ENCODE results near the gene NCDN. TPM values are rescaled to one million over a fixed set of nuclear protein-coding genes. Genes with fewer than 3 reads are reported as not detected.
A peak's percentile ranks its signal among the peaks of the same experiment; 100 is the strongest.
"Not testable (repeated sequence)": the region's sequence is repeated elsewhere in the genome, so short reads cannot be mapped to it uniquely, and the experiment has no call there.

The NCDN gene
- total RNA-seq, 1 experiment from 2014 or later: 50.9 TPM

DNA sequence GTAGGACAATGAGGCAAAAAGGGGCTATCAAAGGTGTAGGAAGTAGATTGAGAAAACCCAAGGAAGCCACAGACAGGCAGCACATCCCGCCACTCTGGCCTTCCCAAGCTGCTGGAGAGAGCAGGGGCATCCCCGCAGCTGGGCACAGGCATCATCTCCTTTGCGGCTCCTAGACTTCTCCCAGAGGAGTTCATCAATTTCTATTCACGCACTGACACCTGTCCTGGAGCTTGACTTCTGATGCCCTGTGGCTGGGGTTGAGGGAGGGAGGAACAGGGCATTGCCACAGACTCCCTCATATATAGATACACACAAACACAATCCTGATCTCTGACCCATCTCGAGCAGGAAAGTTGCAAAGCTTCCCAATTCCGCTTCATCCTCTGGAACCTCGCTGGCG is 13.7 kb downstream of the NCDN start:
- H3K4me3 ChIP-seq (ENCODE audit: insufficient read depth, low read depth, low read length): no peak overlapping the region
- peak; percentile 21 for DNase-seq
- 0 out of 2 replicates have a peak, but pooled peaks cover 1% of the 10 kb centered on the region for H3K36me3 ChIP-seq (replicated peaks; ENCODE audit: control insufficient read depth, insufficient read depth, low read length)
- H3K27me3 ChIP-seq (ENCODE audit: control insufficient read depth, insufficient read depth, low read length): peaks cover 63% of the 10 kb centered on the region

GRCh38 chr1:35572296-35572695 is 14.7 kb downstream of the NCDN start:
- H3K36me3 ChIP-seq (replicated peaks; ENCODE audit: control insufficient read depth, insufficient read depth, low read length): no peaks in the 10 kb centered on the region
- no peak overlapping the region for H3K4me3 ChIP-seq (ENCODE audit: insufficient read depth, low read depth, low read length)
- H3K27me3 ChIP-seq (ENCODE audit: control insufficient read depth, insufficient read depth, low read length): peaks cover 73% of the 10 kb centered on the region
- DNase-seq: peak; percentile 39

DNA sequence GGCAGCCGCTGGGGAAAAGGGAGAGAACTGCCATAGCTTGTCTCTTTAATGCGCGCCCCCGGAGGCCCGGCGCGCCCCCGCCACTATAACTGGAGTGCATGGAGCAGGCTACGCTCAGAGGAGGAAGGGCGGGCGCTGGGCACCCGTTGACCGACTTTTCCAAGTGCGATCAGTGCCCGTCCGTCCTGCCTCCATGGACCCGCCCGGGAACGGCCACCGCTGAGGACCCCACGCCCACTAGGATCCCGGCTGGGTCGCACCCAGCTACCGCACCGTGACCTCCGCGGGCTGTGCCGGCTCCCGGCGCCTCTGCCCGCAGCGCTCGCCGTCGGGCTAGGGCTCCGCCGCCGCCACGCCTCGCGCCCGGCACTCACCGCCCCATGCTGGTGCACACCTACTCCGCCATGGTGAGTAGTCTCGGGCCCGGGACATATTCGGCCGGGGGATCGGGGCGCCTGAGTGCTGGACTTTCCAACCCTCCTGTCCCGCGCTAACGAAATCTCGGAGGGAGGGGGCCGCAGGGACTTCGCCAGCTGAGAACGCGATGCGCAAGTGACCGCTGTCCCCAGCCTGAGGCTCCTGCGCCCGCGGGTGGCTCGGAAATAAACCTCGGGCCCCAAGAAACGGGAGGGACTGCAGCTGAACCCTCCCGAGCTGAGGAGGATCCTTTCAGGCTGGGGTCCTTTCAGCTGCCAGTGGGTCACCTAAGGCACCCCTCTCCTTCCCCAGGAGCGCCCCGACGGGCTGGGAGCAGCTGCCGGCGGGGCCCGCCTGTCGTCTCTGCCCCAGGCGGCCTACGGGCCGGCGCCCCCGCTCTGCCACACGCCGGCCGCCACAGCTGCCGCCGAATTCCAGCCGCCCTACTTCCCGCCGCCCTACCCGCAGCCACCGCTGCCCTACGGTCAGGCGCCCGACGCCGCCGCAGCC is 15.9 kb downstream of the NCDN start, which contains the start of gene TFAP2E:
Gene TFAP2E, plus strand, starts transcription at position 117 of the 927 bp plus-strand sequence. Its CDS starts 264 bp downstream, at position 381.
- Histone ChIP-seq H3K4me3 (ENCODE audit: insufficient read depth, low read depth, low read length) (peak within 1 kb of the TSS; percentile 70), H3K27me3 (ENCODE audit: control insufficient read depth, insufficient read depth, low read length) (peaks cover 85% of the 10 kb centered on the region), H3K36me3 (replicated peaks; ENCODE audit: control insufficient read depth, insufficient read depth, low read length) (no peaks in the 10 kb centered on the region)
- peak; percentile 90 for DNase-seq

DNA sequence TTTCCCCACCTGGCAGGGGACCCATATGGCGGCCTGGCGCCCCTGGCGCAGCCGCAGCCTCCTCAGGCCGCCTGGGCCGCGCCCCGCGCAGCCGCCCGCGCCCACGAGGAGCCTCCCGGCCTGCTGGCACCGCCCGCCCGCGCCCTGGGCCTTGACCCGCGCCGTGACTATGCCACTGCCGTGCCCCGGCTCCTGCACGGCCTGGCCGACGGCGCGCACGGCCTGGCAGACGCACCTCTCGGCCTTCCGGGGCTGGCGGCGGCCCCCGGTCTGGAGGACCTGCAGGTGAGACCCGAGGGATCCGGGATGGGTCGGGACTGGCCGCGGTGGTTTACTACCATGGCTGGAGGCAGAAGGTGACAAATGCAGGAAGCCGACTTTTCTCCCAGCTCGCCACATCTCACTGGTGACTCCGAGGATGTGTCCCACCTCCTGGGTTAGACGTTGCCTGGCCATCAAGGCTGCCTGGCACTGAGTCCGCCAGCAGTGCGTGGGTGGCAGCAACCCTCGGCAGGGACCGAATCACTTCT is 16.6 kb downstream of the NCDN start:
- Histone ChIP-seq H3K27me3 (ENCODE audit: control insufficient read depth, insufficient read depth, low read length) (peaks cover 86% of the 10 kb centered on the region), H3K36me3 (replicated peaks; ENCODE audit: control insufficient read depth, insufficient read depth, low read length) (no peaks in the 10 kb centered on the region), H3K4me3 (ENCODE audit: insufficient read depth, low read depth, low read length) (peak overlapping the region; percentile 70)
- peak; percentile 76 for DNase-seq

GRCh38 chr1:35574655-35575415 is 17.2 kb downstream of the NCDN start:
- no peaks in the 10 kb centered on the region for H3K36me3 ChIP-seq (replicated peaks; ENCODE audit: control insufficient read depth, insufficient read depth, low read length)
- peaks cover 84% of the 10 kb centered on the region for H3K27me3 ChIP-seq (ENCODE audit: control insufficient read depth, insufficient read depth, low read length)
- no peak overlapping the region; the same call in 1 of the 2 replicates for H3K4me3 ChIP-seq (ENCODE audit: insufficient read depth, low read depth, low read length)
- DNase-seq: peak; percentile 76

- Histone ChIP-seq H3K4me3 (ENCODE audit: insufficient read depth, low read depth, low read length) (no peak overlapping the region), H3K36me3 (replicated peaks; ENCODE audit: control insufficient read depth, insufficient read depth, low read length) (no peaks in the 10 kb centered on the region), H3K27me3 (ENCODE audit: control insufficient read depth, insufficient read depth, low read length) (peaks cover 80% of the 10 kb centered on the region)
- DNase-seq: no peak
These were observed 17.9 kb downstream of the NCDN start for GRCh38 chr1:35575416-35575958.

DNA sequence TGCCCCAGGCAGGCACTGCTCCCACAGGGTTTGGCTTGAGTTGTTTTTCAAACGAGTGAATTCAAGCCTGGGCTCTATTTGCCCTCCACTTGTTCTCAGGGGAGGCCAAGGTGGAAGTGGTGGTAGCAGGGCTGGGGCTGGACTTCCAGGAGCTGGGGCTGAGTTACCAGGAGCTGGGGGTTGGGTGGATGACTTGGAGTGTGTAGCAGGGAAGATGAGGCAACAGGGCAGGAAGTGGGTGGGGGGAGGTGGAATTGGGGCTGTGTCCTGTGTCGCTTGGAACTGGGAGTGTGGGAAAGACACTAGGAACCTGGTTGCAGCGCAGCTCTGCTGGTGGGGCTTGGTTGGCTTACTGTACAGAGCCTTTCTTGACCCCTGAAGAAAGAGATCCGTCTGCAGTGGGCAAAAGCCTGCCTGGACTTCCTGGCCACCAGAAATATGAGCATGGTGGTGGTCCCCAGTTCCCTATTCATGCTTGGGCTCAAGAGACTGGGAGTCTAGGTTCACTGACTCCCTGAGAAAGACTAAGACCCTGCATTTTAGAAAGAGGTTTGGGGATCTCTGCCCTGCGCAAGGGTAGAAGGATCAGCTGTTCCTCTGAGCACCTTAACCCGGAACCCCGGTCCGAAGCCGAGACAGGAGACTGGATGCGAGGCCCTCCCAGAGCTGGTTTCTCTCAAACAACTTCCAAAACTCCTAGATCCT is 18.6 kb downstream of the NCDN start:
- peak; percentile 67 for DNase-seq
- no peaks in the 10 kb centered on the region for H3K36me3 ChIP-seq (replicated peaks; ENCODE audit: control insufficient read depth, insufficient read depth, low read length)
- H3K4me3 ChIP-seq (ENCODE audit: insufficient read depth, low read depth, low read length): peak overlapping the region; percentile 66
- peaks cover 74% of the 10 kb centered on the region for H3K27me3 ChIP-seq (ENCODE audit: control insufficient read depth, insufficient read depth, low read length)

DNA sequence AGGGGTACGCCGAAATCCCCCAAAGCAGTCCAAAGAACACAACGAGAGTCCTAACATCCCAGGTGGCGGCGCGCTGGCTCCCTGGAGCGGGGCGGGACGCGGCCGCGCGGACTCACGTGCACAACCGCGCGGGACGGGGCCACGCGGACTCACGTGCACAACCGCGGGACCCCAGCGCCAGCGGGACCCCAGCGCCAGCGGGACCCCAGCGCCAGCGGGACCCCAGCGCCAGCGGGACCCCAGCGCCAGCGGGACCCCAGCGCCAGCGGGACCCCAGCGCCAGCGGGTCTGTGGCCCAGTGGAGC is 19.1 kb downstream of the NCDN start:
- peak overlapping the region; percentile 66 for H3K4me3 ChIP-seq (ENCODE audit: insufficient read depth, low read depth, low read length)
- H3K27me3 ChIP-seq (ENCODE audit: control insufficient read depth, insufficient read depth, low read length): peaks cover 69% of the 10 kb centered on the region
- H3K36me3 ChIP-seq (replicated peaks; ENCODE audit: control insufficient read depth, insufficient read depth, low read length); DNase-seq: not testable (repeated sequence)

- H3K27me3 ChIP-seq (ENCODE audit: control insufficient read depth, insufficient read depth, low read length): peaks cover 63% of the 10 kb centered on the region
- DNase-seq: peak; percentile 84
- H3K36me3 ChIP-seq (replicated peaks; ENCODE audit: control insufficient read depth, insufficient read depth, low read length): no peaks in the 10 kb centered on the region
- H3K4me3 ChIP-seq (ENCODE audit: insufficient read depth, low read depth, low read length): peak overlapping the region; percentile 66
These were observed 19.7 kb downstream of the NCDN start for GRCh38 chr1:35577071-35577998.

- Histone ChIP-seq H3K4me3 (ENCODE audit: insufficient read depth, low read depth, low read length) (no peak overlapping the region), H3K27me3 (ENCODE audit: control insufficient read depth, insufficient read depth, low read length) (peaks cover 27% of the 10 kb centered on the region), H3K36me3 (replicated peaks; ENCODE audit: control insufficient read depth, insufficient read depth, low read length) (no peaks in the 10 kb centered on the region)
- no peak for DNase-seq
These were observed 23.4 kb downstream of the NCDN start for GRCh38 chr1:35580949-35581388.

DNA sequence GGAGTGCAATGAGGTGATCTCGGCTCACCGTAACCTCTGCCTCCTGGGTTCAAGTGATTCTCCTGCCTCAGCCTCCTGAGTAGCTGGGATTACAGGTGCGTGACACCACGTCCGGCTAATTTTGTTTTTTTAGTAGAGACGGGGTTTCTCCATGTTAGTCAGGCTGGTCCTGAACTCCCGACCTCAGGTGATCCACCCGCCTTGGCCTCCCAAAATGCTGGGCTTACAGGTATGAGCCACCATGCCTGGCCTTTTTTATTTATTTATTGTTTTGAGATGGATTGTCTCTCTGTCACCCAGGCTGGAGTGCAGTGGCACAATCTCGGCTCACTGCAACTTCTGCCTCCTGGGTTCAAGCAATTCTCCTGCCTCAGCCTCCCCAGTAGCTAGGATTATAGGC is 24.0 kb downstream of the NCDN start:
- not testable (repeated sequence) for DNase-seq; H3K4me3 ChIP-seq (ENCODE audit: insufficient read depth, low read depth, low read length); H3K36me3 ChIP-seq (replicated peaks; ENCODE audit: control insufficient read depth, insufficient read depth, low read length)
- H3K27me3 ChIP-seq (ENCODE audit: control insufficient read depth, insufficient read depth, low read length): peaks cover 20% of the 10 kb centered on the region

DNA sequence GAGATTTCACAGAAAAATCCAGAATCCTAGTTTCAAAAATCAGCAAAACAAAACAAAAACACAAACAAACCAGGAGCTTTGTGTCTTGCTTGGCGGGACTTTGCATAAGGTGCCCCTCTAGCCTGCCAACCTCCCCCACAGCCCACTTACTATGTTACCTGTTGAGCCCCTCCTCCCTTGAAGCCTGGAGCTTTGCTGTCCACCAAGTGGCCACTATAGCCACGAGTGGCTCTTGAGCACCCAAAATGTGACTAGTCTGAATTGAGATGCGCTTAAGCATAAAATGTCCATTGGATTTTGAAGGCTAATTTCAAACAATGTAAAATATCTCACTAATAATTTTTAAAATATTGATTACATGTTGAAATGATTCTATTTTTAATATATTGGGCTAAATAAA is 27.7 kb downstream of the NCDN start:
- DNase-seq: no peak
- Histone ChIP-seq H3K36me3 (replicated peaks; ENCODE audit: control insufficient read depth, insufficient read depth, low read length) (no peaks in the 10 kb centered on the region), H3K4me3 (ENCODE audit: insufficient read depth, low read depth, low read length) (no peak overlapping the region), H3K27me3 (ENCODE audit: control insufficient read depth, insufficient read depth, low read length) (no peaks in the 10 kb centered on the region)

- DNase-seq; H3K36me3 ChIP-seq (replicated peaks; ENCODE audit: control insufficient read depth, insufficient read depth, low read length); H3K27me3 ChIP-seq (ENCODE audit: control insufficient read depth, insufficient read depth, low read length); H3K4me3 ChIP-seq (ENCODE audit: insufficient read depth, low read depth, low read length): not testable (repeated sequence)
These were observed 28.2 kb downstream of the NCDN start for GRCh38 chr1:35585805-35586204.

Data from H7 (cell line).